ENCODE data around the gene THYN1. TPM values are rescaled to one million over a fixed set of nuclear protein-coding genes. Genes with fewer than 3 reads are reported as not detected.

Gene THYN1
- total RNA-seq, 1 donor from 2014 or later, result 33.9 TPM

GRCh38 chr11:134273317-134273712 is 20.2 kb upstream of the THYN1 start:
- H3K4me1 Mint-ChIP-seq (ENCODE audit: unreplicated experiment), result peaks cover 15% of the 10 kb centered on the region
- no peaks in the 10 kb centered on the region for H3K9me3 Mint-ChIP-seq (ENCODE audit: unreplicated experiment)
- no peaks in the 10 kb centered on the region for H3K36me3 Mint-ChIP-seq (ENCODE audit: unreplicated experiment)
- H3K27me3 Mint-ChIP-seq (ENCODE audit: unreplicated experiment), result peaks cover 73% of the 10 kb centered on the region
- no peak overlapping the region for H3K4me3 Mint-ChIP-seq (ENCODE audit: unreplicated experiment)
- DNase-seq (ENCODE audit: extremely low spot score, unreplicated experiment), result no peak
- TF ChIP-seq CTCF (IDR thresholded peaks at IDR 0.05), result no peak
- no peak overlapping the region for H3K27ac Mint-ChIP-seq (ENCODE audit: unreplicated experiment)

- no peak overlapping the region for H3K27ac Mint-ChIP-seq (ENCODE audit: unreplicated experiment)
- H3K4me3 Mint-ChIP-seq (ENCODE audit: unreplicated experiment), result no peak overlapping the region
- H3K27me3 Mint-ChIP-seq (ENCODE audit: unreplicated experiment), result peaks cover 68% of the 10 kb centered on the region
- no peak for TF ChIP-seq CTCF (IDR thresholded peaks at IDR 0.05)
- peak; percentile 57 for DNase-seq (ENCODE audit: extremely low spot score, unreplicated experiment)
- peaks cover 15% of the 10 kb centered on the region for H3K4me1 Mint-ChIP-seq (ENCODE audit: unreplicated experiment)
- H3K36me3 Mint-ChIP-seq (ENCODE audit: unreplicated experiment), result no peaks in the 10 kb centered on the region
- no peaks in the 10 kb centered on the region for H3K9me3 Mint-ChIP-seq (ENCODE audit: unreplicated experiment)
Measured at GRCh38 chr11:134272381-134273316, 19.5 kb upstream of the THYN1 start.

GRCh38 chr11:134271978-134272377 is 18.8 kb upstream of the THYN1 start:
- H3K36me3 Mint-ChIP-seq (ENCODE audit: unreplicated experiment), result no peaks in the 10 kb centered on the region
- no peaks in the 10 kb centered on the region for H3K9me3 Mint-ChIP-seq (ENCODE audit: unreplicated experiment)
- H3K4me1 Mint-ChIP-seq (ENCODE audit: unreplicated experiment), result peaks cover 12% of the 10 kb centered on the region
- DNase-seq (ENCODE audit: extremely low spot score, unreplicated experiment), result no peak
- H3K27ac Mint-ChIP-seq (ENCODE audit: unreplicated experiment), result no peak overlapping the region
- no peak for TF ChIP-seq CTCF (IDR thresholded peaks at IDR 0.05)
- H3K4me3 Mint-ChIP-seq (ENCODE audit: unreplicated experiment), result no peak overlapping the region
- peaks cover 61% of the 10 kb centered on the region for H3K27me3 Mint-ChIP-seq (ENCODE audit: unreplicated experiment)

- H3K27me3 Mint-ChIP-seq (ENCODE audit: unreplicated experiment), result peaks cover 51% of the 10 kb centered on the region
- no peaks in the 10 kb centered on the region for H3K9me3 Mint-ChIP-seq (ENCODE audit: unreplicated experiment)
- H3K4me3 Mint-ChIP-seq (ENCODE audit: unreplicated experiment), result no peak overlapping the region
- H3K36me3 Mint-ChIP-seq (ENCODE audit: unreplicated experiment), result peaks cover 3% of the 10 kb centered on the region
- H3K27ac Mint-ChIP-seq (ENCODE audit: unreplicated experiment), result no peak overlapping the region
- peaks cover 2% of the 10 kb centered on the region for H3K4me1 Mint-ChIP-seq (ENCODE audit: unreplicated experiment)
- no peak for TF ChIP-seq CTCF (IDR thresholded peaks at IDR 0.05)
- DNase-seq (ENCODE audit: extremely low spot score, unreplicated experiment), result no peak
Measured at GRCh38 chr11:134270250-134270714, 17.1 kb upstream of the THYN1 start.

- Mint-ChIP-seq H3K36me3 (ENCODE audit: unreplicated experiment) (peaks cover 7% of the 10 kb centered on the region), H3K27ac (ENCODE audit: unreplicated experiment) (no peak overlapping the region), H3K27me3 (ENCODE audit: unreplicated experiment) (peaks cover 28% of the 10 kb centered on the region), H3K9me3 (ENCODE audit: unreplicated experiment) (no peaks in the 10 kb centered on the region), H3K4me3 (ENCODE audit: unreplicated experiment) (no peak overlapping the region), H3K4me1 (ENCODE audit: unreplicated experiment) (no peaks in the 10 kb centered on the region)
- no peak for TF ChIP-seq CTCF (IDR thresholded peaks at IDR 0.05)
- no peak for DNase-seq (ENCODE audit: extremely low spot score, unreplicated experiment)
Measured at GRCh38 chr11:134267966-134268365, 14.8 kb upstream of the THYN1 start.

All from osteocyte (in vitro differentiated cells).